NT2/D1 (cell line): ENCODE measurements around the gene CHST9.

Experiments
- YY1 ChIP-seq: IDR thresholded peaks from 2 replicates; pipeline ENCODE4 v1.6.1; 2011; ENCODE audit not compliant: insufficient read length, insufficient read depth
- ZNF274 ChIP-seq: IDR thresholded peaks from 2 replicates; pipeline ENCODE4 v1.6.1; 2011; ENCODE audit warnings: mild to moderate bottlenecking, low read depth, low read length

- TF ChIP-seq YY1 = no peak
- no peak for TF ChIP-seq ZNF274
Measured at GRCh38 chr18:27227721-27228120, 42.6 kb upstream of the CHST9 start.
